ENCODE data around the gene CGB3. TPM values are rescaled to one million over a fixed set of nuclear protein-coding genes. Genes with fewer than 3 reads are reported as not detected.

CGB3 gene
- total and polyA plus RNA-seq, 2 donors from 2014 or later = not detected

DNA sequence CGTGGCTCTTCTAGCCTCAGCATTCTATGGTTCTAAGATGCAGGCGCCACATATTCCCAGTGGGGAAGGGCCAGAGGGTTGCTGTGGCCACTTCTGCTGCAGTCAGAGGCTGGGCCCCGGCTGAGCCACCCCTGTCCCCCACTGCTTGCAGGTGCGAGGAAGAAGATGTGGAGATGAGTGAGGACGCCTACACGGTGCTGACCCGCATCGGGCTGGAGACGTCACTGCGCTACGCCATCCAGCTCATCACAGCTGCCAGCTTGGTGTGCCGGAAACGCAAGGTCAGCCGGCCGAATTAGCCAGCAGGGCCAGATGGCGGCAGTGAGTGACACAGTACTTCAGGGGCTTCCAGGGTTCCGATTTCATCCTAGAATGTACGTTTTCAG, 9.3 kb downstream of the CGB3 start:
- no peaks in the 10 kb centered on the region for H3K9me3 ChIP-seq (ENCODE audit: control insufficient read depth in 2 of 3, insufficient read depth in 1 of 3, low read length in 3 of 3)
- peaks cover 0 to 10% (median 2%) of the 10 kb centered on the region in 3 donors for H3K36me3 ChIP-seq (ENCODE audit: control insufficient read depth in 2 of 3, insufficient read depth in 3 of 3, low read length in 3 of 3)
- H3K9ac ChIP-seq (ENCODE audit: low read length in 3 of 3) = no peak overlapping the region
- H3K4me1 ChIP-seq (ENCODE audit: control insufficient read depth in 2 of 3, insufficient read depth in 2 of 3, low read depth in 1 of 3, low read length in 3 of 3) = peaks cover 0 to 6% (median 0%) of the 10 kb centered on the region in 3 donors
- TF ChIP-seq, protein P1, sequence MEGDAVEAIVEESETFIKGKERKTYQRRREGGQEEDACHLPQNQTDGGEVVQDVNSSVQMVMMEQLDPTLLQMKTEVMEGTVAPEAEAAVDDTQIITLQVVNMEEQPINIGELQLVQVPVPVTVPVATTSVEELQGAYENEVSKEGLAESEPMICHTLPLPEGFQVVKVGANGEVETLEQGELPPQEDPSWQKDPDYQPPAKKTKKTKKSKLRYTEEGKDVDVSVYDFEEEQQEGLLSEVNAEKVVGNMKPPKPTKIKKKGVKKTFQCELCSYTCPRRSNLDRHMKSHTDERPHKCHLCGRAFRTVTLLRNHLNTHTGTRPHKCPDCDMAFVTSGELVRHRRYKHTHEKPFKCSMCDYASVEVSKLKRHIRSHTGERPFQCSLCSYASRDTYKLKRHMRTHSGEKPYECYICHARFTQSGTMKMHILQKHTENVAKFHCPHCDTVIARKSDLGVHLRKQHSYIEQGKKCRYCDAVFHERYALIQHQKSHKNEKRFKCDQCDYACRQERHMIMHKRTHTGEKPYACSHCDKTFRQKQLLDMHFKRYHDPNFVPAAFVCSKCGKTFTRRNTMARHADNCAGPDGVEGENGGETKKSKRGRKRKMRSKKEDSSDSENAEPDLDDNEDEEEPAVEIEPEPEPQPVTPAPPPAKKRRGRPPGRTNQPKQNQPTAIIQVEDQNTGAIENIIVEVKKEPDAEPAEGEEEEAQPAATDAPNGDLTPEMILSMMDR (IDR thresholded peaks at IDR 0.05; ENCODE audit: borderline replicate concordance, extremely low read depth, insufficient read depth) = no peak
- no peak for DNase-seq
- no peaks in the 10 kb centered on the region for H3K27me3 ChIP-seq (ENCODE audit: control insufficient read depth, insufficient read depth, low read length)
- FAIRE-seq = no peak
- no peak overlapping the region for H3K27ac ChIP-seq (ENCODE audit: low read depth in 2 of 2, low read length in 2 of 2)
- intact Hi-C loops (cut with DNase I) = no loop called here
- no peak overlapping the region for H3K4me3 ChIP-seq (ENCODE audit: low read length in 3 of 3)

DNA sequence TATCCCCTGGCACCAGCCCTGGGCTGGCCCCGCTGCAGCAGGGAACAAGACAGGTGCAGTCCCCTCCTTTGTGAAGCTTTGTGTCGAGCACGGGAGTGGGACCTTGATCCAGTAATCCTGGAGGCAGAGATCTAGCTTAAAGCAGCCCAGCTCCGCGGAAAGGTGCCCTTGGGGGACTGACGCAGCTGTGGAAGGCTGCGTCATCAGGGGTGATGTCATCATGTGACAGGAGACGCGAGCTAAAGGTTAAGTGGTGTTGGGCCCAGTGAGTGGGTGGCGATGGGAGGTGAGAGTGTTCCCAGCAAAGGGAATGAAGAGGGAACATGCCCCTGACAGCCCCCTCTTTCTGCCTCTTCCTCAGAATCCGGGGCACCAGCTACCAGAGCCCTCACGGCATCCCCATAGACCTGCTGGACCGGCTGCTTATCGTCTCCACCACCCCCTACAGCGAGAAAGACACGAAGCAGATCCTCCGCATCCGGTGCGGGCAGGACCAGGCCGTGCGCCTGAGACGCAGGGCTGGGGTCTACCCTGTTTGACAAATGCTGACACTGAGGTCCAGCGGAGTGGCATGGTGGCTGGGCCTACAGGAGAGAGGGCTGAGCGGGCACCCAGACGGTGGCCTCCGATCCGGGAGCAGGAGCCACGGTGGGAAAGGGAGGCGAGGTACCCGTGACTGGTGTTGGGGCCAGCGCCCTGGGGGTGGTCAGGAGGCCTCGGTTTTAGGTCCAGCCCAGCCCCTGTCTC, 9.8 kb downstream of the CGB3 start:
- H3K27ac ChIP-seq (ENCODE audit: low read depth in 2 of 2, low read length in 2 of 2) = no peak overlapping the region
- H3K27me3 ChIP-seq (ENCODE audit: control insufficient read depth, insufficient read depth, low read length) = no peaks in the 10 kb centered on the region
- peaks cover 0 to 6% (median 0%) of the 10 kb centered on the region in 3 donors for H3K4me1 ChIP-seq (ENCODE audit: control insufficient read depth in 2 of 3, insufficient read depth in 2 of 3, low read depth in 1 of 3, low read length in 3 of 3)
- H3K36me3 ChIP-seq (ENCODE audit: control insufficient read depth in 2 of 3, insufficient read depth in 3 of 3, low read length in 3 of 3) = peaks cover 0 to 12% (median 2%) of the 10 kb centered on the region in 3 donors
- no peak overlapping the region for H3K4me3 ChIP-seq (ENCODE audit: low read length in 3 of 3)
- DNase-seq (no peak), FAIRE-seq (no peak)
- H3K9ac ChIP-seq (ENCODE audit: low read length in 3 of 3) = no peak overlapping the region
- H3K9me3 ChIP-seq (ENCODE audit: control insufficient read depth in 2 of 3, insufficient read depth in 1 of 3, low read length in 3 of 3) = no peaks in the 10 kb centered on the region
- intact Hi-C loops (cut with DNase I) = no loop called here
- TF ChIP-seq, protein P1 (IDR thresholded peaks at IDR 0.05; ENCODE audit: borderline replicate concordance, extremely low read depth, insufficient read depth) = no peak

DNA sequence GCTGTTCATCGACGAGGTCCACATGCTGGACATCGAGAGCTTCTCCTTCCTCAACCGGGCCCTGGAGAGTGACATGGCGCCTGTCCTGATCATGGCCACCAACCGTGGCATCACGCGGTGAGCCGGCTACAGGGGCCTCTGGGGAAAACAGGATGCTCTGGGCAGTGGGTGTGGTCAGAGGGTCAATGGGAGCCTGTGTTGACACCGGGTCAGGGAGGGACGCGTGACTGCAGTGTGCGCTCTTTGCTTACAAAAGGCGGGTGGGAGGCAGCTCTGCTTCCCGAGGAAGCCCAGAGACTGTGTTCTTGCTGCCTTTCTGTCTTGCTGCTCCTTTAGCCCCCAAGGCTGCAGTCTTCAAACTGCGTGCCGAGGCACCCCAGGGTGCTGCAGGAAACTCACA, 12.9 kb downstream of the CGB3 start:
- Histone ChIP-seq H3K9me3 (ENCODE audit: control insufficient read depth in 2 of 3, insufficient read depth in 1 of 3, low read length in 3 of 3) (no peaks in the 10 kb centered on the region), H3K9ac (ENCODE audit: low read length in 3 of 3) (no peak overlapping the region), H3K27ac (ENCODE audit: low read depth in 2 of 2, low read length in 2 of 2) (no peak overlapping the region), H3K4me3 (ENCODE audit: low read length in 3 of 3) (no peak overlapping the region), H3K36me3 (ENCODE audit: control insufficient read depth in 2 of 3, insufficient read depth in 3 of 3, low read length in 3 of 3) (peaks cover 0 to 18% (median 15%) of the 10 kb centered on the region in 3 donors), H3K4me1 (ENCODE audit: control insufficient read depth in 2 of 3, insufficient read depth in 2 of 3, low read depth in 1 of 3, low read length in 3 of 3) (no peaks in the 10 kb centered on the region), H3K27me3 (ENCODE audit: control insufficient read depth, insufficient read depth, low read length) (no peaks in the 10 kb centered on the region)
- no peak for DNase-seq
- FAIRE-seq = no peak
- intact Hi-C loops (cut with DNase I) = no loop called here
- TF ChIP-seq, protein P1 (IDR thresholded peaks at IDR 0.05; ENCODE audit: borderline replicate concordance, extremely low read depth, insufficient read depth) = no peak
